HG03196 (cell line): ENCODE results near the gene ZBTB8A.
"Not testable (repeated sequence)": the region's sequence is repeated elsewhere in the genome, so short reads cannot be mapped to it uniquely, and the experiment has no call there.

ENCODE experiments used
- ATAC-seq: cut with Tn5 transposase; IDR thresholded peaks from one replicate; pipeline ENCODE4 v1.9.1; 2021; ENCODE audit not compliant: unreplicated experiment

Gene ZBTB8A

GRCh38 chr1:32536117-32536516 lies 3.1 kb upstream of the ZBTB8A start:
- ATAC-seq: no peak

GRCh38 chr1:32536764-32537163 lies 2.5 kb upstream of the ZBTB8A start:
- no peak for ATAC-seq

GRCh38 chr1:32539584-32540571 lies 651 bp downstream of the ZBTB8A start:
- no peak for ATAC-seq

GRCh38 chr1:32540605-32541004 lies 1.4 kb downstream of the ZBTB8A start:
- ATAC-seq: no peak

- ATAC-seq: no peak
Measured at GRCh38 chr1:32541064-32541566, 1.9 kb downstream of the ZBTB8A start.

- ATAC-seq: no peak
Measured at GRCh38 chr1:32546611-32547010, 7.4 kb downstream of the ZBTB8A start.

GRCh38 chr1:32549616-32550015 lies 10.4 kb downstream of the ZBTB8A start:
- ATAC-seq: no peak

- no peak for ATAC-seq
Measured at GRCh38 chr1:32554288-32554687, 15.1 kb downstream of the ZBTB8A start.

- not testable (repeated sequence) for ATAC-seq
Measured at GRCh38 chr1:32557035-32557434, 17.8 kb downstream of the ZBTB8A start.

GRCh38 chr1:32557812-32558211 lies 18.6 kb downstream of the ZBTB8A start:
- ATAC-seq: no peak

- ATAC-seq: no peak
Measured at GRCh38 chr1:32568929-32569328, 29.7 kb downstream of the ZBTB8A start.

GRCh38 chr1:32580348-32581017 lies 41.3 kb downstream of the ZBTB8A start:
- ATAC-seq: no peak

- ATAC-seq: no peak
Measured at GRCh38 chr1:32592943-32593342, 53.7 kb downstream of the ZBTB8A start.

GRCh38 chr1:32600034-32600433 lies 60.8 kb downstream of the ZBTB8A start:
- ATAC-seq: no peak

- ATAC-seq: no peak
Measured at GRCh38 chr1:32605711-32606424, 66.6 kb downstream of the ZBTB8A start.

- no peak for ATAC-seq
Measured at GRCh38 chr1:32606565-32607371, 67.5 kb downstream of the ZBTB8A start.

GRCh38 chr1:32609180-32609579 lies 70.0 kb downstream of the ZBTB8A start:
- no peak for ATAC-seq

GRCh38 chr1:32611859-32612188 lies 72.6 kb downstream of the ZBTB8A start:
- ATAC-seq: no peak

GRCh38 chr1:32612189-32612881 lies 73.1 kb downstream of the ZBTB8A start:
- ATAC-seq: no peak

GRCh38 chr1:32613472-32613871 lies 74.2 kb downstream of the ZBTB8A start:
- no peak for ATAC-seq
